Measurements from ENCODE around the gene DELE1. TPM values are rescaled to one million over a fixed set of nuclear protein-coding genes. Genes with fewer than 3 reads are reported as not detected.

Gene DELE1
- total RNA-seq, 2 experiments from 2014 or later: 60.0 to 61.1 TPM

DNA sequence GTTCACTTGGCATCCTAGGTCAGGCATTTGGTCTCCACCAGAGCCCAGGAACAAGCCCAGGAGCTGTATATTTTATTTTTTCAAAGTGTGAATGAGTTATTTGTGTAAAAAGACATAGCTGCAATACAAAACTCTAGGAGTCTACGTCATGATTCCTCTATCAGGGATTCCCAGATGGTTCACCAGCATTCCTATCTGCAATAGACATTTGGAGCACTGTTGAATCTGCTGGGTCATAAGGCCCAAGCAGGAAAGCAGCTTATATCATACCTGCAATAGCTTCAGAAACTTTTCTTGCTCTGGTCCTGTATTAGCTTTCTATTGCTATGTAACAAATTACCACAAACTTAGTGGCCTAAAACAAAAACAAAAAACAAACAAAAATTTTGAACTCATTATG lies 16.7 kb upstream of the DELE1 start:
- Mint-ChIP-seq H3K4me3 (no peak overlapping the region), H3K9me3 (no peaks in the 10 kb centered on the region), H3K4me1 (ENCODE audit: low read depth) (no peaks in the 10 kb centered on the region), H3K27me3 (peaks cover 21% of the 10 kb centered on the region), H3K36me3 (ENCODE audit: low read depth) (no peaks in the 10 kb centered on the region), H3K27ac (no peak overlapping the region)
- Histone ChIP-seq H3K4me3 (ENCODE audit: low read length) (no peak overlapping the region), H3K27me3 (ENCODE audit: control insufficient read depth in 1 of 2, insufficient read depth in 2 of 2, low read length in 2 of 2) (peaks cover 0 to 5% of the 10 kb centered on the region in 2 experiments), H3K4me1 (ENCODE audit: insufficient read depth, low read length) (no peaks in the 10 kb centered on the region), H3K9me3 (ENCODE audit: control insufficient read depth in 1 of 2, insufficient read depth in 1 of 2, low read length in 2 of 2) (no peaks in the 10 kb centered on the region), H3K36me3 (ENCODE audit: insufficient read depth, low read length) (no peaks in the 10 kb centered on the region), H3K27ac (ENCODE audit: low read depth in 1 of 2, low read length in 2 of 2) (no peak overlapping the region)
- POLR2A ChIA-PET: interaction anchor here (0.6 to 1.2 kb wide), 3 partner anchors 15 to 28 kb away, joined by 3 read pairs; no protein-coding TSS in a partner anchor
- CTCF ChIA-PET: interaction anchor here (0.7 to 2.5 kb wide), 2 partner anchors 28 to 576 kb away, joined by 3 to 7 read pairs; no protein-coding TSS in a partner anchor
- intact Hi-C loops (cut with DNase I, micrococcal nuclease): no loop called here
- DNase-seq: no peak
- no peak for ATAC-seq (ENCODE audit: poor library complexity)
- TF ChIP-seq, protein P1, sequence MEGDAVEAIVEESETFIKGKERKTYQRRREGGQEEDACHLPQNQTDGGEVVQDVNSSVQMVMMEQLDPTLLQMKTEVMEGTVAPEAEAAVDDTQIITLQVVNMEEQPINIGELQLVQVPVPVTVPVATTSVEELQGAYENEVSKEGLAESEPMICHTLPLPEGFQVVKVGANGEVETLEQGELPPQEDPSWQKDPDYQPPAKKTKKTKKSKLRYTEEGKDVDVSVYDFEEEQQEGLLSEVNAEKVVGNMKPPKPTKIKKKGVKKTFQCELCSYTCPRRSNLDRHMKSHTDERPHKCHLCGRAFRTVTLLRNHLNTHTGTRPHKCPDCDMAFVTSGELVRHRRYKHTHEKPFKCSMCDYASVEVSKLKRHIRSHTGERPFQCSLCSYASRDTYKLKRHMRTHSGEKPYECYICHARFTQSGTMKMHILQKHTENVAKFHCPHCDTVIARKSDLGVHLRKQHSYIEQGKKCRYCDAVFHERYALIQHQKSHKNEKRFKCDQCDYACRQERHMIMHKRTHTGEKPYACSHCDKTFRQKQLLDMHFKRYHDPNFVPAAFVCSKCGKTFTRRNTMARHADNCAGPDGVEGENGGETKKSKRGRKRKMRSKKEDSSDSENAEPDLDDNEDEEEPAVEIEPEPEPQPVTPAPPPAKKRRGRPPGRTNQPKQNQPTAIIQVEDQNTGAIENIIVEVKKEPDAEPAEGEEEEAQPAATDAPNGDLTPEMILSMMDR (IDR thresholded peaks at IDR 0.05): no peak

DNA sequence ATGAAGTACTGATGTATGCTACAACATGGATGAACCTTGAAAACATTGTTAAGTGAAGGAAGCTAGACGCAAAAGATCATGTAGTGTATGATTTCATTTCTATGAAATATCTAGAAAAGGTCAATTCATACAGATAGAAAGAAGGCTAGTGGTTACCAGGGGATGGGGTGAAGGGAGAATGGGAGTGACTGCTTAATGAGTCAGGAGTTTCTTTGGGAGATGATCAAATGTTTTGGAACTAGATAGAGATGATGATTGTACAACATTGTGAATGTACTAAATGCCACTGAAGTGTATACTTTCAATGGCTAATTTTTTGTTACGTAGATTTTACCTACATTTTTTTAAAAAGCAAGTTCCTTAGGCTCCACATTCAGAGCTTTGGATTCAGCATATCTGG lies 14.9 kb upstream of the DELE1 start:
- H3K9me3 Mint-ChIP-seq: no peaks in the 10 kb centered on the region
- peaks cover 4% of the 10 kb centered on the region for H3K4me1 ChIP-seq (ENCODE audit: insufficient read depth, low read length)
- TF ChIP-seq, protein P1 (IDR thresholded peaks at IDR 0.05): no peak
- H3K4me3 Mint-ChIP-seq: no peak overlapping the region
- ATAC-seq (ENCODE audit: poor library complexity): no peak
- H3K4me1 Mint-ChIP-seq (ENCODE audit: low read depth): peaks cover 8% of the 10 kb centered on the region
- no peak for DNase-seq
- intact Hi-C loops (cut with DNase I, micrococcal nuclease): no loop called here
- no peak overlapping the region for H3K27ac Mint-ChIP-seq
- no peaks in the 10 kb centered on the region for H3K36me3 Mint-ChIP-seq (ENCODE audit: low read depth)
- ChIA-PET CTCF (no interaction called here), POLR2A (interaction anchor here (0.6 kb wide), 1 partner anchor 50 kb away, joined by 3 read pairs; no protein-coding TSS in a partner anchor)
- peaks cover 30% of the 10 kb centered on the region for H3K27me3 Mint-ChIP-seq
- H3K9me3 ChIP-seq (ENCODE audit: control insufficient read depth in 1 of 2, insufficient read depth in 1 of 2, low read length in 2 of 2): no peaks in the 10 kb centered on the region
- H3K27me3 ChIP-seq (ENCODE audit: control insufficient read depth in 1 of 2, insufficient read depth in 2 of 2, low read length in 2 of 2): peaks cover 14 to 18% of the 10 kb centered on the region in 2 experiments
- no peak overlapping the region for H3K27ac ChIP-seq (ENCODE audit: low read depth in 1 of 2, low read length in 2 of 2)
- no peaks in the 10 kb centered on the region for H3K36me3 ChIP-seq (ENCODE audit: insufficient read depth, low read length)
- H3K4me3 ChIP-seq (ENCODE audit: low read length): no peak overlapping the region

DNA sequence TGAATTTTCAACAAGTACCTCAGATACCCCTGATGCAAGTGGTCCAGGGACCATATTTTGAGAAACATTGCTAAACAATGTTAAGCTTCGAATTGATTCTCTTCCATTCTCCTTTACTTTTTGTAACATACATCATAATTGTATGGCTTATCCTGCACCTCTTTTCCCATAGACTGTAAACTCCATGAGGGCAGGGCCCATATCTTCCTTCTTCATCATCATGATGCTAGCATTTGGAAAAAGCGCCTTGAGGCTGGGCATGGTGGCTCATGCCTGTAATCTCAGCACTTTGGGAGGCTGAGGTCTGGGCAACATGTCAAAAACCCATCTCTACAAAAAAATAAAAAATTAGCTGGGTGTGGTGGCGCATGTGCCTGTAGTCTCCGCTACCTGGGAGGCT lies 14.5 kb upstream of the DELE1 start:
- Histone ChIP-seq H3K27me3 (ENCODE audit: control insufficient read depth in 1 of 2, insufficient read depth in 2 of 2, low read length in 2 of 2) (peaks cover 17 to 21% of the 10 kb centered on the region in 2 experiments), H3K9me3 (ENCODE audit: control insufficient read depth in 1 of 2, insufficient read depth in 1 of 2, low read length in 2 of 2) (no peaks in the 10 kb centered on the region), H3K4me3 (ENCODE audit: low read length) (no peak overlapping the region), H3K27ac (ENCODE audit: low read depth in 1 of 2, low read length in 2 of 2) (no peak overlapping the region), H3K36me3 (ENCODE audit: insufficient read depth, low read length) (no peaks in the 10 kb centered on the region), H3K4me1 (ENCODE audit: insufficient read depth, low read length) (peaks cover 8% of the 10 kb centered on the region)
- H3K36me3 Mint-ChIP-seq (ENCODE audit: low read depth): no peaks in the 10 kb centered on the region
- ChIA-PET CTCF (no interaction called here), POLR2A (interaction anchor here (0.6 kb wide), 1 partner anchor 49 kb away, joined by 3 read pairs; no protein-coding TSS in a partner anchor)
- TF ChIP-seq, protein P1 (IDR thresholded peaks at IDR 0.05): no peak
- DNase-seq: no peak
- intact Hi-C loops (cut with DNase I, micrococcal nuclease): no loop called here
- H3K9me3 Mint-ChIP-seq: no peaks in the 10 kb centered on the region
- ATAC-seq (ENCODE audit: poor library complexity): no peak
- H3K27ac Mint-ChIP-seq: no peak overlapping the region
- peaks cover 27% of the 10 kb centered on the region for H3K27me3 Mint-ChIP-seq
- no peak overlapping the region for H3K4me3 Mint-ChIP-seq
- H3K4me1 Mint-ChIP-seq (ENCODE audit: low read depth): peaks cover 10% of the 10 kb centered on the region

All from CD4-positive, alpha-beta T cell (primary cell).